SK-N-SH (cell line): Measurements from ENCODE around the gene SLC27A4. TPM values are rescaled to one million over a fixed set of nuclear protein-coding genes. Genes with fewer than 3 reads are reported as not detected.

ENCODE experiments used
- CTCF ChIA-PET: fragments of 300-600, 350-600 bp; formaldehyde crosslinking; extraction: SDS; loops from one replicate; lab custom pipeline; 2021; lab: Yijun Ruan, JAX
- POLR2A ChIA-PET: fragments of 350-600 bp; sonication (Branson Sonifier 250); formaldehyde crosslinking; extraction: SDS; loops from one replicate; lab custom pipeline; 2020; ENCODE audit warnings: antibody characterized with exemption, inconsistent platforms; lab: Yijun Ruan, JAX
- DNase-seq: peaks from one replicate; pipeline ENCODE4 v3.0.0; 2012
- H2AFZ ChIP-seq: fragments of 200-600 bp; sonication (generic); 2 replicates; pipeline ENCODE4 v1.8.1; 2016; ENCODE audit warnings: antibody characterized with exemption, mild to moderate bottlenecking, low read depth
- H3F3A ChIP-seq: fragments of 200-600 bp; sonication (generic); replicated peaks from 2 replicates; pipeline ENCODE3; 2016; ENCODE audit warnings: antibody characterized with exemption, mild to moderate bottlenecking; ENCODE audit not compliant: insufficient read depth
- H3K27ac ChIP-seq, 2 experiments: fragments of 200-500 bp in 1 of 2; fragments of 200-600 bp in 1 of 2; sonication (Bioruptor generic) in 1 of 2; sonication (generic), shearing (Covaris generic) in 1 of 2; 2 replicates each; pipeline versions ENCODE4 v1.5.1 to v1.6.1; 2014 to 2016; ENCODE audit warnings: low read depth in 2 of 2, inconsistent platforms in 1 of 2, low read length in 1 of 2, mild to moderate bottlenecking in 1 of 2, mixed read lengths in 1 of 2
- H3K27me3 ChIP-seq: fragments of 200-600 bp; sonication (generic), shearing (Covaris generic); 2 replicates; pipeline ENCODE4 v1.6.1; 2016; ENCODE audit warnings: mixed run types; ENCODE audit not compliant: insufficient read depth
- H3K36me3 ChIP-seq, 2 experiments: fragments of 200-500 bp in 1 of 2; fragments of 200-600 bp in 1 of 2; sonication (Bioruptor generic) in 1 of 2; sonication (generic) in 1 of 2; replicated peaks in 1 of 2; 2 replicates each; pipeline versions ENCODE3 to v1.5.1; 2014 to 2016; ENCODE audit warnings: low read length in 1 of 2, mild to moderate bottlenecking in 1 of 2; ENCODE audit not compliant: insufficient read depth in 2 of 2, control insufficient read depth in 1 of 2
- H3K4me1 ChIP-seq, 2 experiments: fragments of 200-500 bp in 1 of 2; fragments of 200-600 bp in 1 of 2; sonication (Bioruptor generic) in 1 of 2; sonication (generic), shearing (Covaris generic) in 1 of 2; 2 replicates each; pipeline versions ENCODE4 v1.5.1 to v1.6.1; 2014 to 2016; ENCODE audit warnings: low read depth in 1 of 2, low read length in 1 of 2, mixed run types in 1 of 2; ENCODE audit not compliant: insufficient read depth in 2 of 2, control insufficient read depth in 1 of 2
- H3K4me2 ChIP-seq: fragments of 200-600 bp; sonication (generic), shearing (Covaris generic); 2 replicates; pipeline ENCODE4 v1.6.1; 2017; ENCODE audit warnings: mixed run types
- H3K4me3 ChIP-seq, 2 experiments: fragments of 200-500 bp in 1 of 2; fragments of 200-600 bp in 1 of 2; sonication (Bioruptor generic) in 1 of 2; sonication (generic), shearing (Covaris generic) in 1 of 2; 2 replicates each; pipeline versions ENCODE4 v1.5.1 to v1.8.1; 2014 to 2016; ENCODE audit warnings: low read depth in 2 of 2, inconsistent platforms in 1 of 2, low read length in 1 of 2, mild to moderate bottlenecking in 1 of 2, mixed read lengths in 1 of 2, moderate library complexity in 1 of 2
- H3K79me2 ChIP-seq: fragments of 200-600 bp; sonication (generic); 2 replicates; pipeline ENCODE4 v1.8.1; 2017; ENCODE audit warnings: mild to moderate bottlenecking; ENCODE audit not compliant: insufficient read depth
- H3K9ac ChIP-seq: fragments of 200-600 bp; sonication (generic); 2 replicates; pipeline ENCODE4 v1.6.1; 2017; ENCODE audit warnings: mixed run types
- H3K9me2 ChIP-seq: fragments of 200-600 bp; sonication (generic); 2 replicates; pipeline ENCODE4 v1.6.1; 2017; ENCODE audit warnings: mixed run types
- H3K9me3 ChIP-seq: fragments of 200-600 bp; sonication (generic); 2 replicates; pipeline ENCODE4 v1.6.1; 2017; ENCODE audit warnings: mixed run types, mild to moderate bottlenecking, moderate library complexity
- H4K20me1 ChIP-seq: fragments of 200-600 bp; sonication (generic); 2 replicates; pipeline ENCODE4 v1.6.1; 2017; ENCODE audit warnings: mild to moderate bottlenecking, mixed run types; ENCODE audit not compliant: insufficient read depth
- CHD2 ChIP-seq: fragments of 150-350 bp; IDR thresholded peaks from 2 replicates; pipeline ENCODE4 v1.6.1; 2018; ENCODE audit warnings: low read length; ENCODE audit not compliant: partially characterized antibody
- EP300 ChIP-seq, 2 experiments: IDR thresholded peaks; 2 replicates each; pipeline versions ENCODE4 v1.4.0 to v1.6.1; 2012; ENCODE audit warnings: borderline replicate concordance in 1 of 2, low read depth in 1 of 2, low read length in 1 of 2
- EZH2phosphoT487 ChIP-seq: fragments of 200-600 bp; sonication (generic); IDR thresholded peaks from 2 replicates; pipeline ENCODE4 v1.6.1; 2017; ENCODE audit warnings: low read depth, mixed run types, mild to moderate bottlenecking, antibody characterized with exemption, moderate library complexity, borderline replicate concordance
- FOXM1 ChIP-seq: IDR thresholded peaks from 2 replicates; pipeline ENCODE4 v1.4.0; 2012; ENCODE audit warnings: low read depth, mild to moderate bottlenecking
- GATA2 ChIP-seq: sonication (generic); formaldehyde crosslinking; IDR thresholded peaks from 2 replicates; pipeline ENCODE4 v1.5.0; 2020; ENCODE audit warnings: mild to moderate bottlenecking, missing genetic modification reagents
- IRF3 ChIP-seq: fragments of 150-350 bp; IDR thresholded peaks from 2 replicates; pipeline ENCODE4 v1.6.1; 2016; ENCODE audit warnings: mild to moderate bottlenecking, low read depth, low read length
- JUND ChIP-seq: IDR thresholded peaks from 2 replicates; pipeline ENCODE4 v1.4.0; 2012
- MEF2A ChIP-seq: IDR thresholded peaks from 2 replicates; pipeline ENCODE4 v1.4.0; 2012; ENCODE audit warnings: low read depth, borderline replicate concordance
- NFIC ChIP-seq: IDR thresholded peaks from 2 replicates; pipeline ENCODE4 v1.4.0; 2012; ENCODE audit warnings: borderline replicate concordance
- PBX3 ChIP-seq: IDR thresholded peaks from 2 replicates; pipeline ENCODE4; 2012
- POLR2AphosphoS5 ChIP-seq: IDR thresholded peaks from 2 replicates; pipeline ENCODE4 v1.6.1; 2012; ENCODE audit warnings: low read depth, low read length
- RAD21 ChIP-seq: IDR thresholded peaks from 2 replicates; pipeline ENCODE4 v1.6.1; 2012; ENCODE audit warnings: mild to moderate bottlenecking, low read length
- REST ChIP-seq: IDR thresholded peaks from 2 replicates; pipeline ENCODE4 v1.6.1; 2012; ENCODE audit warnings: mild to moderate bottlenecking, low read depth, low read length, moderate library complexity
- RXRA ChIP-seq: IDR thresholded peaks from 2 replicates; pipeline ENCODE4 v1.4.0; 2012; ENCODE audit warnings: low read depth, mild to moderate bottlenecking, borderline replicate concordance
- TEAD4 ChIP-seq: IDR thresholded peaks from 2 replicates; pipeline ENCODE4 v1.4.0; 2012; ENCODE audit warnings: mild to moderate bottlenecking, borderline replicate concordance; ENCODE audit not compliant: insufficient read depth
- USF1 ChIP-seq: IDR thresholded peaks from 2 replicates; pipeline ENCODE4 v1.4.0; 2012; ENCODE audit warnings: low read depth, borderline replicate concordance
- YY1 ChIP-seq: IDR thresholded peaks from 2 replicates; pipeline ENCODE4 v1.4.0; 2012; ENCODE audit warnings: low read depth, mild to moderate bottlenecking
- ZBTB33 ChIP-seq: IDR thresholded peaks from 2 replicates; pipeline ENCODE4 v1.4.0; 2012; ENCODE audit warnings: low read depth, borderline replicate concordance
- WGBS: methylation state at CpG from one replicate; pipeline ENCODE4 v1.1.6; 2017; ENCODE audit warnings: low lambda C conversion rate; 5-methylcytosine and 5-hydroxymethylcytosine counted together
- polyA plus RNA-seq, 3 experiments: library from polyadenylated mRNA; depleted of rRNA; stranded (reverse); fragments of >200 nt; gene quantifications; 2 replicates each; pipeline ENCODE4 v1.2.3, GENCODE V29; 2012

The SLC27A4 gene
- polyA plus RNA-seq, 1 of the 3 experiments (the other 2 are of a cell fraction), result 24.1 TPM

GRCh38 chr9:128397831-128398230 lies 57.5 kb downstream of the SLC27A4 start:
- CTCF ChIA-PET, result interaction anchor here (0.9 to 1.2 kb wide), 2 partner anchors 15 to 35 kb away, joined by 3 to 4 read pairs; no protein-coding TSS in a partner anchor
- no peak overlapping the region for H3K9ac ChIP-seq
- H3K27ac ChIP-seq, result no peak overlapping the region
- peaks cover 0 to under 1% of the 10 kb centered on the region in 2 experiments for H3K36me3 ChIP-seq
- no peaks in the 10 kb centered on the region for H3K9me2 ChIP-seq
- H3K4me3 ChIP-seq, result no peak overlapping the region
- no peak overlapping the region for H2AFZ ChIP-seq
- H3K4me1 ChIP-seq, result no peaks in the 10 kb centered on the region
- H3K9me3 ChIP-seq, result no peaks in the 10 kb centered on the region
- POLR2A ChIA-PET, result no interaction called here
- 58% methylated on average over 6 of the region's 7 CpGs for WGBS
- no peaks in the 10 kb centered on the region for H4K20me1 ChIP-seq
- no peak for TF ChIP-seq REST
- TF ChIP-seq FOXM1, result no peak
- TF ChIP-seq RXRA, result no peak
- TF ChIP-seq IRF3, result no peak
- no peak for TF ChIP-seq RAD21
- no peak for TF ChIP-seq POLR2AphosphoS5
- no peak for TF ChIP-seq NFIC
- TF ChIP-seq GATA2 (CRISPR knock-in tag), result no peak
- TF ChIP-seq USF1, result no peak
- TF ChIP-seq EP300 (IDR thresholded peaks at IDR 0.05; ENCODE audit: borderline replicate concordance in 1 of 2, low read depth in 1 of 2, low read length in 1 of 2), result no peak
- TF ChIP-seq EZH2phosphoT487, result no peak
- no peak for TF ChIP-seq MEF2A
- TF ChIP-seq CHD2, result no peak
- no peak for TF ChIP-seq PBX3
- no peak for TF ChIP-seq YY1
- no peak for TF ChIP-seq TEAD4
- TF ChIP-seq JUND, result no peak
- no peak for TF ChIP-seq ZBTB33
- no peaks in the 10 kb centered on the region for H3K79me2 ChIP-seq
- no peak for DNase-seq
- peaks cover 4% of the 10 kb centered on the region for H3F3A ChIP-seq
- no peaks in the 10 kb centered on the region; the same call in 1 of the 2 replicates for H3K27me3 ChIP-seq
- H3K4me2 ChIP-seq, result no peak overlapping the region
